GM19238 (cell line): ENCODE data around the gene PTRH1.
"Not testable (repeated sequence)": the region's sequence is repeated elsewhere in the genome, so short reads cannot be mapped to it uniquely, and the experiment has no call there.

Experiments used
- DNase-seq: peaks from one replicate; pipeline ENCODE4 v3.0.0; 2011; ENCODE audit warnings: low spot score; ENCODE audit not compliant: insufficient read length

The PTRH1 gene, protein sequence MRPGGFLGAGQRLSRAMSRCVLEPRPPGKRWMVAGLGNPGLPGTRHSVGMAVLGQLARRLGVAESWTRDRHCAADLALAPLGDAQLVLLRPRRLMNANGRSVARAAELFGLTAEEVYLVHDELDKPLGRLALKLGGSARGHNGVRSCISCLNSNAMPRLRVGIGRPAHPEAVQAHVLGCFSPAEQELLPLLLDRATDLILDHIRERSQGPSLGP

GRCh38 chr9:127715470-127716337 is at the start of gene PTRH1, which contains the start of gene TTC16:
PTRH1 (minus strand) TSS chr9:127715663; CDS start chr9:127715639, 24 bp downstream.
TTC16 (plus strand) TSS chr9:127716079; CDS start chr9:127716146, 67 bp downstream.
- DNase-seq, result peak; percentile 99

DNA sequence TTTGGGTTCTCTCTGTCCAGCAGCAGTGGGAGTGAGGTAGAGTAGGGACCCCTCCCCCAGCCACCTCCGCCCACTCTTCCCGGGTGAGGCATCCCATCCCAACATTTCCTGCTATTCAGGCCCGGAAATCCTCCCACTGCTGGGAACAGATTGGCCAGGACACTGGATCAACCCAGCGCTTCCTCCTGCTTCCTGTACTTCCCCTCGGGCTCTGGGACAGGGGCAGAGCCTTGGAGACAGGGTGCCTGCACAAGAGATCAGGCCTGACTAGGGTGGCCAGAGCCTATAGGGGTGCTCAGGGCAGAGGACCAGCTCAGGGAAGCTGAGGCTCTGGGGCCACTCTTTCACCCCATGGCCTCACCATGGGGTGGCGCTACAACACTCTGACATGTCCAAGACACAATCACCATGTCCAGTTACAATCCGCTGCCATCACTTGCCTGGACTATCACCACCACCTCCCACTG is 48.5 kb upstream of the PTRH1 start:
- DNase-seq, result no peak

GRCh38 chr9:127762111-127762676 is 46.7 kb upstream of the PTRH1 start:
- DNase-seq, result no peak

GRCh38 chr9:127761491-127761956 is 46.1 kb upstream of the PTRH1 start:
- no peak for DNase-seq

DNA sequence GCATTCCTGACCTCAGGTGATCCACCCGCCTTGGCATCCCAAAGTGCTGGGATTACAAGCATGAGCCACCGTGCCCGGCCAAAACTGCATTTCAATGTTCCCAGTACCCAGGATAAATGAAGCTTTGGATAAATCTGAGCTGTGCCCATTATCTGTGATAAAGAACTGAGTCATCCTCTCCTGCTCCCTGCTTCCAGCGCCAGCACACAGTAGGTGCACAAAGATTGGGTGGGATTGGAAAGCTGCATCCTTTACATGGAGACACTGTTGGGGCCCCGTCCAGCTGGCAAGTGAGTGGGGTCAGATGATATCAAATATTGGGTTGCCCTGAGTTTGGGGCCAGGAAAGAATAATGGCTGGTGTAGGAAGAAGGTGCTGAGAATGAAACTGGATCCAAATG is 45.6 kb upstream of the PTRH1 start:
- DNase-seq, result no peak

- no peak for DNase-seq
Measured at GRCh38 chr9:127758843-127759242, 43.4 kb upstream of the PTRH1 start.

- not testable (repeated sequence) for DNase-seq
Measured at GRCh38 chr9:127756776-127757175, 41.3 kb upstream of the PTRH1 start.

GRCh38 chr9:127756233-127756632 is 40.8 kb upstream of the PTRH1 start:
- no peak for DNase-seq

DNA sequence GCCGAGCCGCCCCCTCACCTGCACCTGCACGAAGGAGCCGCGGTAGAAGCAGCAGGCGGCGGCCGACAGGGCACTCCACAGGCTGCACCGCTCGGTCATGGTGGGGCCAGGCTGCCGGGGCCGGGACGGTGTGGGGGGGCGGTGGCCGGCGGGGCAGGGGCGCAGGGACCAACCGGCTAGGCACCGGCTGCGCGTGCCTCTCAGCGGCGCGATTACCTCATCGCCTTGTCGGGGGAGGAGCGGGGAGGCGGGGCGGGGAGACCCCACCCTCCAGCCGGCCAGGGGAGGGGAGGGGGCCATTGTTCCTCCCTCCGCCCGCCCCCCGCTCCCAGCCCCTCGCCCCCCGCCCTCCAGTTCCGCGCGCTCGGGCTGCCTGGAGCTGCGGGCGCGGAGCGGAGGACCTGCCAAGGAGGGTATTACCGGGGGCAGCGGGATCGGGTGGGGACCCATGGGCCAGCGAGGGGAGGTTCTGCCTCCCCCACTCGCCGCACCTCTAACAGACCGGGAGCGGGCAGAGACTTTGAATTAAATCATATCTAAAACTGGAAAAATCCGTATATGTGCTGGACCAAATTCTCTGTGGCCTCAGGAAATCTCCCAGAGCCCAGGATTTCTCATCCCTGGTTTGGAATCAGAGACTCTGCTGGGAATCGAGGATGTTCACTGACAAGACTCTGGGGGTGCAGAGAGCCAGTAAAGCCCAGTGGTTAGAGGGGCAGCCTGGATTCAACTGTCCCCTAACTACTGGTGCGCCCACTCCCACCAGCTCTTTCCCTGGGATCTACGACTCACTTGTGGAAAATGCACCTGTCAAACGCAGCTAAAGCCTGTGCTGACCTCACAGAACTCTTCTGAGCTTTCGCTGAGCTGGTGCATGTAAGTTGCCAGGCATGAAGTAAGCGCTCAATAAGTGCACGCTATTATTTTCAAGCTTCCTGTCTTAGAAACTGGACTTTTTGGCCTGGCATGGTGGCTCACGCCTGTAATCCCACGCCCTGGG is 39.9 kb upstream of the PTRH1 start:
- no peak for DNase-seq

DNA sequence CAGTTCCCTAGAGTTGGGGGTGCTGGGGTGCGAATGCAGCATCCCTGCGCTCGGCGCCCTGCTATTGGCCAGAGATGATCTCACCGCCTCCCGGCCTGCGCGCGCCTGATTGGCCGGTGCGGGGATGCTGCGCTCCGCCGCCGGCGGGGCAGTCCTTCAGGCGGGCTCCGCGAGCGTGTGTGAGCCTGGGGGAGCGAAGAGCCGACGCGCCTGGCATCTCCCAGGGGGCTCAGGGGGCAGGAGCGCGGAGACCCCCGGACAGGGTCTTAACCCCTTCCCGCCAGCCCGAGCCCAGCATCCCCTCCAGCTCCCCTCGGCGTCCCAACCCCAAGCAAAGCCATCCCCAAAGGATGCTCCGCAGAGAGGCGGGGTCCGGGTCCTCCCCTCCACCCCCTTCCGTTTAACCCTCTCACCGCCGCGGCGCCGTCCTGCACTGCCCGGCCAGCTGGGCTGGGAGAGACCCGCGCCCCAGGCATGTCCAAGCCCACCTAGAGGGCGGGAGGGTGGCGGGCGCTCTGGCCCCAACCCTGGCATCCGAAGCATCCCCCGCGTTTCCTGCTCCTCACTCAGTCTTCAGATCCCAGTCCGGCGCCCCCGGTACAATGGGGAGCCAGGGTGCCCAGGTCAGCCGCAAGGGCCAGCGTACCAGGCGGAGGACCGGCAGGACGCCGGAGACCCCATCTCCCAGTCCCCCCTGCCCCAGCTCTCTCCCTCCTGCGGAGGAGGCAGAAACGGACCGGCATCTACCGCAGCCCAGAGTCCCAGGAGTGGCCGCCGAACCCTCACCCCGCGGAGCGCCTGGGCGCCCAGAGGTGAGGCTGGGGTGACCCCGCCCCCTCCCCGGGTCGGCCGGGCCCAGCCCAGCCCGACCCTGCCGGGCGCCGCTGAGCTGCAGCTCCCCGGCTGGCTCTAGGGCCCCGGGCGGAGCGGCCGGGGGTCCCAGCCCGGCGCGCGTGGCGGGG is 38.9 kb upstream of the PTRH1 start:
- no peak for DNase-seq

- no peak for DNase-seq
Measured at GRCh38 chr9:127753622-127754021, 38.2 kb upstream of the PTRH1 start.

DNA sequence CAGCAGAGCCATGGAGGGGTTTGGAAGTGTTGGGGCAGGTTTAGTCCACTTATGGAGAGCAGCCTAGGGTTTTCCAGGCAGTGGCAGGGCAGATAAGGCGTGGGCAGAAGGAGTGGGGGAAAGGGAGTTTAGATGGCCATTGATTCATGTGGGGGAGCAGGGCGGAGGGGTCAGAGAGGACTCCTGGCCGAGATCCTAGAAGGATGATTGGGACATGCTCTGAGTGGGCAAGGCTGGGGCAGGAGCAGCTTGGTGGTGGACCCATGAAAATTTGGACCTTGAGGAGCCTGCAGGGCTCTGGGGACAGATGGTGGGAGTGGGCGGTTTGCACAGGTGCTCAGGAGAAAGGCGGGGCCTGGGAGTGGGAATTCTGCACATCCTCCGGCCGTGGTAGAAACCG is 37.7 kb upstream of the PTRH1 start:
- DNase-seq, result no peak

DNA sequence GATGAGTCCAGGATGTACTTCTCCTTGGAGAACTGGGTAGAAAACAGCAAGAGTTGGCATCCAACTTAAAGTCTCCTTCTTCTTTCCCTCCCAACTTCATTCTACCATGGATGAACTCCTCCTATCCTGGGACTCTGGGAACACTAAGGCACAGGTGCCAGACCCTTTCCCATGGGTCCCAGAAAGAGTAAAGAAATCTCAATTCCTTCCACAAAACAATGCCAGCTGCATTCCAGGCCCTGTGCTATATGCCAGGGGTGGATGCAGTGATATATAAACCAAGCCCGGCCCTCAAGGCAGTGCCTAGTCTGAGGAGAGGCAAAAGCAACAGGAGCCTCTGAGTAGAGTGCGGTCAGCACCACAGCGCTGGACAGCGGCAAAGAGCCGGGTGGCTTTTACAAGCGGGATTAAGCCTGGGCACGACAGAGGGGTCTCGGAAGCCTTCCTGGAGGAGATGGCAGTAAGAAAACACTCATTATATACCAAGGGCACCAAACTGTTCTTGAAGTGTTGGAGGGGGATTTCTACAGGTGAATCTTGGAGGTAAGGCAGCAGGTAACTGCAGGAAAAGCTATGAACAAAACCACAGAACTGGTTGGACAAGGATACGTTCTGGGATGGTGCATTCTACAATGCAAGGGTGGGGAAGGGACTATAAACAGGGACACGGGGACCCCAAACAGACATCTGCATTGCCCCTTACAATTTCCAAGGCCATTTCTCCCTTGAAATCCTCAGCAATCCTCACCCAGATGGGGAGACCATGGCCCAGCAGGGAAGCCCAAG is 36.0 kb upstream of the PTRH1 start:
- DNase-seq, result no peak

GRCh38 chr9:127749090-127749787 is 33.8 kb upstream of the PTRH1 start:
- no peak for DNase-seq

DNA sequence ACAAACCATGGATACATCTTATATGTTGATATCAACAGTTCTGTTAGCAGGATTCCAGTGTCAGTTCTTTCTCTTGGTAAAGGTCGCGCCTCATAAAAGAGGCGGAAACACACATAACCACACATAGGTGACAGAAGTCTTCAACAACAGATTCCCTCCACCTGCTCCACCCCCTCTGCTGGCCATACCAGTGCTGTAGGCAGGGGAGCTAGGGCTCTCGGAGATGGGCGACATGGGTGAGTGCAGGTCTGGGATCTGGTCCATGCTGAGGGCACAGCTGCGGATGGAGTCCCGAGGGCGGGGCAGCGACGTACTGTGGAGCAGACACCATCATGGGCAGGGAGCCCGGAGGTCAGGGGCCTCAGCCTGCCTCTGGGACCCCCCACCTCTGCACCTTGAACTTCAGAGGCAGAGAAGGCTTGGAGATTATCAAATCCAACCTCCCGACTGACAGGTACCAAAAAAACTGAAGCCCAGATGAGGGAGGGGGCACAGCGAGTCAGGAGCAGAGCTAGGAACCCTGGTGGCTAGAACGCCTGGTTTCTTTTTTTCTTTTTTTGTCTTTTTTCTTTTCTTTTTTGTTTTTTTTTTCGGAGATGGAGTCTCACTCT is 31.6 kb upstream of the PTRH1 start:
- DNase-seq, result no peak

- DNase-seq, result no peak
Measured at GRCh38 chr9:127744398-127745110, 29.1 kb upstream of the PTRH1 start.

- no peak for DNase-seq
Measured at GRCh38 chr9:127742435-127743088, 27.1 kb upstream of the PTRH1 start.
